Upper lobe of left lung (tissue), 6 donors: ENCODE results near the gene P4HTM. TPM values are rescaled to one million over a fixed set of nuclear protein-coding genes. Genes with fewer than 3 reads are reported as not detected.

Source experiments
- ATAC-seq, 2 donors: fragments of 200-7000 bp; cut with Tn5 transposase; one replicate each; pipeline ENCODE4 v1.9.1; 2022; ENCODE audit warnings: mild to moderate bottlenecking in 2 of 2, moderate library complexity in 2 of 2; ENCODE audit not compliant: low FRiP score in 2 of 2
- DNase-seq, 2 donors: peaks; one replicate each; pipeline ENCODE4 v3.0.0-alpha.2; 2019 to 2020
- H3K27ac ChIP-seq, 4 donors: fragments of 200-600 bp; sonication (generic); one replicate each; pipeline ENCODE4 v1.5.1; 2016 to 2019
- H3K27me3 ChIP-seq, 4 donors: fragments of 200-600 bp; sonication (generic); one replicate each; pipeline ENCODE4 v1.5.1; 2017 to 2019
- H3K36me3 ChIP-seq, 4 donors: fragments of 200-600 bp; sonication (generic); one replicate each; pipeline ENCODE4 v1.5.1; 2016 to 2019
- H3K4me1 ChIP-seq, 4 donors: fragments of 200-600 bp; sonication (generic); one replicate each; pipeline ENCODE4 v1.5.1; 2018 to 2019
- H3K4me3 ChIP-seq, 4 donors: fragments of 200-600 bp; sonication (generic); one replicate each; pipeline ENCODE4 v1.5.1; 2017 to 2019; ENCODE audit warnings: mild to moderate bottlenecking in 2 of 4, moderate library complexity in 1 of 4
- H3K9me3 ChIP-seq, 4 donors: fragments of 200-600 bp; sonication (generic); one replicate each; pipeline ENCODE4 v1.5.1; 2018 to 2019
- EP300 ChIP-seq, 4 donors: sonication (generic); formaldehyde crosslinking; IDR thresholded peaks; one replicate each; pipeline ENCODE4 v1.5.1; 2017; ENCODE audit warnings: antibody characterized with exemption in 4 of 4, control low read depth in 2 of 4
- POLR2A ChIP-seq, 4 donors: fragments of 450-650 bp; IDR thresholded peaks; one replicate each; pipeline ENCODE4 v1.5.1; 2016 to 2017; ENCODE audit warnings: antibody characterized with exemption in 4 of 4, mild to moderate bottlenecking in 2 of 4
- POLR2AphosphoS5 ChIP-seq, 2 donors: sonication (generic); formaldehyde crosslinking; IDR thresholded peaks; one replicate each; pipeline ENCODE4 v1.5.1; 2017; ENCODE audit warnings: antibody characterized with exemption in 2 of 2
- WGBS, 2 donors: methylation state at CpG; one replicate each; pipeline ENCODE4 v1.1.5; 2017 to 2018; 5-methylcytosine and 5-hydroxymethylcytosine counted together
- total RNA-seq, 6 donors: library from RNA; depleted of rRNA in 4 of 6; stranded (reverse); fragments of >200 nt in 4 of 6; gene quantifications; one replicate each; pipeline versions ENCODE4 v1.1.0 to v1.2.1, GENCODE V29; 2016 to 2021
- TF ChIP-seq, protein P1 (sequence below), 6 experiments: fragments of 450-650 bp in 4 of 6; fragments of 200-600 bp in 2 of 6; sonication (generic) in 2 of 6; IDR thresholded peaks; one replicate each; pipeline ENCODE4 v1.5.1; 2016 to 2019; ENCODE audit warnings: antibody characterized with exemption in 6 of 6
- donor health status: DM: no; HTN: no; CAD: no; lungs with moderate emphysema.
- donor health status: DM: no; HTN: yes; CAD: no; lungs with severe emphysema.

P4HTM gene
- total RNA-seq, 6 donors from 2014 or later = 44.2 to 184 (median 69.9) TPM

DNA sequence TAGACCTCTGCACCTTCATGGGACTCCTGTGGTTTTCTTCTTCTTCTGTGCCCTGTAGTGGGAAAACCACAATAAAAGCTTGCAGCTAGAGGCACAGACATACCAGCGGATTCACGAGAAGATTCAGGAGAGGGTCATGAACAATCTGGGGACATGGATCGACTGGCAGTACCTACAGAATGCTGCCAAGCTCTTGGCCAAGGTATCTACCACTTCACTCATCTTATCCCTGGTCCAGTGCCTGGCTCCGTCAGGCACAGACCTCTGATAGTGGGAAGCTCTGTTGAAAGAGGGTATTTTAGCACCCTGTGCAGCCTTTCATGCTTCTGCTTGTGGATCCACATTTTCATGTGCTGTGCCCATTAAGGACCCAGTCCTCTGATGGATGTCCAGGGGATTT, 9.7 kb upstream of the P4HTM start:
- H3K4me1 ChIP-seq = no peaks in the 10 kb centered on the region
- H3K27ac ChIP-seq = no peak overlapping the region
- H3K9me3 ChIP-seq = no peaks in the 10 kb centered on the region
- H3K36me3 ChIP-seq = peaks cover 38 to 96% (median 80%) of the 10 kb centered on the region in 4 donors
- no peak for DNase-seq
- no peaks in the 10 kb centered on the region for H3K27me3 ChIP-seq
- H3K4me3 ChIP-seq = no peak overlapping the region
- WGBS, 2 donors = 93 to 96% methylated on average over 4 of the region's 4 CpGs
- TF ChIP-seq EP300 (IDR thresholded peaks at IDR 0.05) (no peak), POLR2AphosphoS5 (IDR thresholded peaks at IDR 0.05) (no peak)
- no peak for ATAC-seq

DNA sequence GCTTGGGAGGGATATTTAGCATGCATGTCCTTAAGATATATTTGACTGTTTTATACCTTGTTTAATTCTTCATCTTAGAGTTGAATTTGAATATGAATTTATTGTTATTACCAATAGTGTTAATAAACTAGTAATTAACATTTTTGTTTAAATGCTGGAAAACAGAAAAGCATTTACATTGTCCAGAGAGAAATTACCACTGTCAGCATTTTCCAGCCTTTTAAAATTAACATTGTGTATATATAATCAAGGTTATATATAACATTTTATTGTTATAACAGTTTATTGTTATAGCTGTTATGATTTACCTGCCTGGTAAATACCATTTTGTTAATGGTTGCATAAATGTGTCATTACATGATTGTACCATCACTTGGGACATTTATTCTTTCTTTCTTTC, 8.0 kb upstream of the P4HTM start:
- no peaks in the 10 kb centered on the region for H3K4me1 ChIP-seq
- no peak for DNase-seq
- H3K4me3 ChIP-seq = no peak overlapping the region
- no peaks in the 10 kb centered on the region for H3K9me3 ChIP-seq
- ATAC-seq = no peak
- H3K27ac ChIP-seq = no peak overlapping the region
- H3K36me3 ChIP-seq = peaks cover 25 to 90% (median 75%) of the 10 kb centered on the region in 4 donors
- no peak for TF ChIP-seq POLR2A (IDR thresholded peaks at IDR 0.05)
- TF ChIP-seq EP300 (IDR thresholded peaks at IDR 0.05) = no peak
- TF ChIP-seq POLR2AphosphoS5 (IDR thresholded peaks at IDR 0.05) = no peak
- TF ChIP-seq, protein P1, sequence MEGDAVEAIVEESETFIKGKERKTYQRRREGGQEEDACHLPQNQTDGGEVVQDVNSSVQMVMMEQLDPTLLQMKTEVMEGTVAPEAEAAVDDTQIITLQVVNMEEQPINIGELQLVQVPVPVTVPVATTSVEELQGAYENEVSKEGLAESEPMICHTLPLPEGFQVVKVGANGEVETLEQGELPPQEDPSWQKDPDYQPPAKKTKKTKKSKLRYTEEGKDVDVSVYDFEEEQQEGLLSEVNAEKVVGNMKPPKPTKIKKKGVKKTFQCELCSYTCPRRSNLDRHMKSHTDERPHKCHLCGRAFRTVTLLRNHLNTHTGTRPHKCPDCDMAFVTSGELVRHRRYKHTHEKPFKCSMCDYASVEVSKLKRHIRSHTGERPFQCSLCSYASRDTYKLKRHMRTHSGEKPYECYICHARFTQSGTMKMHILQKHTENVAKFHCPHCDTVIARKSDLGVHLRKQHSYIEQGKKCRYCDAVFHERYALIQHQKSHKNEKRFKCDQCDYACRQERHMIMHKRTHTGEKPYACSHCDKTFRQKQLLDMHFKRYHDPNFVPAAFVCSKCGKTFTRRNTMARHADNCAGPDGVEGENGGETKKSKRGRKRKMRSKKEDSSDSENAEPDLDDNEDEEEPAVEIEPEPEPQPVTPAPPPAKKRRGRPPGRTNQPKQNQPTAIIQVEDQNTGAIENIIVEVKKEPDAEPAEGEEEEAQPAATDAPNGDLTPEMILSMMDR (IDR thresholded peaks at IDR 0.05) = no peak
- H3K27me3 ChIP-seq = no peaks in the 10 kb centered on the region

DNA sequence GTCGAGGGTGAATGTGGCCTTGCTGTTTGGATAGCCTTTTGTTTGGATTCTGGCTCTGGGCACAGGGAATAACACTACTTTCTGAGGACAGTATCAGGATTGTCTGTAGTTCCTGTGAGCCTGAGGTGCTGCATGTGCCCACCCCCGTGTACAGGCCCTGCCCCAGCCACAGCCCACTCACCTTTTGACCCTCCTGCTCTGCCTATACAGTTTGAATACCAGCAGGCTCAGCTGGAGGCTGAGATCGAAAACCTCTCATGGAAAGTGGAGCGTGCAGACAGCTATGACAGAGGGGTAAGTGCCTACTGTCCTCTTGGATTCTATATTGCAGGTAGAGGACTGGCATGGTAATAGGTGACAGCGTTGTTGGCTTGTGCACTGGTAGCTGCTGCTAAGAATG, 7.4 kb upstream of the P4HTM start:
- TF ChIP-seq, protein P1 (IDR thresholded peaks at IDR 0.05) = no peak
- H3K27ac ChIP-seq = no peak overlapping the region
- DNase-seq = no peak
- no peaks in the 10 kb centered on the region for H3K9me3 ChIP-seq
- H3K4me3 ChIP-seq = no peak overlapping the region
- ATAC-seq = no peak
- 81 to 86% methylated on average over 5 of the region's 5 CpGs for WGBS, 2 donors
- peaks cover 0 to under 1% (median 0%) of the 10 kb centered on the region in 4 donors for H3K4me1 ChIP-seq
- H3K36me3 ChIP-seq = peaks cover 25 to 83% (median 69%) of the 10 kb centered on the region in 4 donors
- no peaks in the 10 kb centered on the region for H3K27me3 ChIP-seq

DNA sequence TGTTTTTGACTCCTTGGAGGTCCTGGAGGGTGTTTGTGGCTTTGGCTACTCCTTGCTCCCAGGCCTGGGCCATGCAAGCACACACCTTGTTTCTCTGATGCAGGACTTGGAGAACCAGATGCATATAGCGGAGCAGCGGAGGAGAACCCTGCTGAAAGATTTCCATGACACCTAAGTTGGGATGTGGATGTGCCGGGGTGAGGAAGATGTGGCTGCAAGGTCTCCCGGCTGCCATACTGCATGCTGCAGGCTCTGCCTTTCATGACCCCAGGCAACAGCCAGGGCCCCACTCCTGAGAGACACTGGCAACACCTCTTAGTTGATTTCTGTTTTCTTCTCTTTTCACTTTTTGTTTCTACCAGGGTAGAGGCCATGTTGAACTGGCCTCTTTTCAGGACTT, 6.9 kb upstream of the P4HTM start:
- Histone ChIP-seq H3K36me3 (peaks cover 22 to 79% (median 67%) of the 10 kb centered on the region in 4 donors), H3K27me3 (no peaks in the 10 kb centered on the region), H3K9me3 (no peaks in the 10 kb centered on the region), H3K4me1 (peaks cover 0 to 5% (median 1%) of the 10 kb centered on the region in 4 donors), H3K27ac (no peak overlapping the region), H3K4me3 (no peak overlapping the region)
- TF ChIP-seq POLR2AphosphoS5 (IDR thresholded peaks at IDR 0.05) (no peak), POLR2A (IDR thresholded peaks at IDR 0.05) (no peak), EP300 (IDR thresholded peaks at IDR 0.05) (no peak)
- TF ChIP-seq, protein P1 (IDR thresholded peaks at IDR 0.05) = no peak
- ATAC-seq (no peak), DNase-seq (no peak)
- 93 to 97% methylated on average over 4 of the region's 4 CpGs for WGBS, 2 donors

DNA sequence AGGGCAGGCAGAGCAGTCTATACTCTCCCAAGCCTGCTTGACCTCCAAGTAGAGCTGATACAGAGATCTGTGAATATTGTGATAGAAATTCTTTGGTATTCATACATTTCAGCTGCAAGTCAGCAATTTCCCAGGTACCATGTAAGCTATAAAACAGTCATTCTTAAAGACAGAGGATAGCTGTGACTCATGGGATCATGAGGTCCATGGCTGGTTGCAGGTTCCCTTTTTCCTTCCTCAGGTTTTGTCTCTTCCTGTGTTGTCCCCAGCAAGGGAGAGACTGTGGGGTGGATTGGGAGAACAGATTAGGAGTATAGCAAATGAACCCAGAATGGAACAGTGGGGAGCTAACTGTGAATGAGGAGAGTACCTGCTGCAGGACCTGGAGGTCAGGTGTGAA, 5.4 kb upstream of the P4HTM start:
- peaks cover 14 to 66% (median 53%) of the 10 kb centered on the region in 4 donors for H3K36me3 ChIP-seq
- ATAC-seq = no peak
- H3K27me3 ChIP-seq = no peaks in the 10 kb centered on the region
- H3K4me1 ChIP-seq = peaks cover 7 to 17% (median 10%) of the 10 kb centered on the region in 4 donors
- no peak overlapping the region for H3K4me3 ChIP-seq
- no peak overlapping the region for H3K27ac ChIP-seq
- no peaks in the 10 kb centered on the region for H3K9me3 ChIP-seq
- TF ChIP-seq EP300 (IDR thresholded peaks at IDR 0.05) (no peak), POLR2A (IDR thresholded peaks at IDR 0.05) (no peak), POLR2AphosphoS5 (IDR thresholded peaks at IDR 0.05) (no peak)
- TF ChIP-seq, protein P1 (IDR thresholded peaks at IDR 0.05) = no peak
- no peak for DNase-seq
